ENCODE data around the gene POLR3H.
A peak's percentile ranks its signal among the peaks of the same experiment; 100 is the strongest.
"Not testable (repeated sequence)": the region's sequence is repeated elsewhere in the genome, so short reads cannot be mapped to it uniquely, and the experiment has no call there.

POLR3H gene

DNA sequence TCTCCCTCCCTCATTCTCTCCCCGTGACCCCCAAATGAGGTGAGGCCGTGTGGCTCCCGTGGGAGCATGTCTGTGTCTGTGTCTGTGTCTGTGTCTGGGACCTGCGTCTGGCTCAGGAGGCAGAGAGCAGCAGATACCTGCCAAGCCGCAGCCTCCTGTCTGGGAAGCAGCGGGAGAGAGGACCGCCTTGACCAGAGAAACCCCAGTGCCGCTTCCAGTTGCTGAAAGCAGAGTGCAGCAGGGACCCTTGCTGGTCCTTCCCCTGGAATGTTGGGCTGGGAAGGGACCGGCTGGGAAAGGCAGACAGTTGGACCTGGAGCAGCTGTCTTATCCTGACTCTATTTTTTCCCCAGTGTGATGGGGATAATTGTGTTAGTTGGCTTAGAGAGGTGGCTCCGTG lies 17.1 kb upstream of the POLR3H start:
- no peak for DNase-seq (ENCODE audit: low read depth)
- in situ Hi-C loops (cut with HindIII; ENCODE audit: low sequenced_read_pairs) = loop anchor here (5.0 kb wide), 1 partner anchor 41 kb away; no protein-coding TSS in a partner anchor
- peak overlapping the region; percentile 46 for H3K4me3 ChIP-seq (ENCODE audit: low read depth, low read length)
- TF ChIP-seq, protein P1, sequence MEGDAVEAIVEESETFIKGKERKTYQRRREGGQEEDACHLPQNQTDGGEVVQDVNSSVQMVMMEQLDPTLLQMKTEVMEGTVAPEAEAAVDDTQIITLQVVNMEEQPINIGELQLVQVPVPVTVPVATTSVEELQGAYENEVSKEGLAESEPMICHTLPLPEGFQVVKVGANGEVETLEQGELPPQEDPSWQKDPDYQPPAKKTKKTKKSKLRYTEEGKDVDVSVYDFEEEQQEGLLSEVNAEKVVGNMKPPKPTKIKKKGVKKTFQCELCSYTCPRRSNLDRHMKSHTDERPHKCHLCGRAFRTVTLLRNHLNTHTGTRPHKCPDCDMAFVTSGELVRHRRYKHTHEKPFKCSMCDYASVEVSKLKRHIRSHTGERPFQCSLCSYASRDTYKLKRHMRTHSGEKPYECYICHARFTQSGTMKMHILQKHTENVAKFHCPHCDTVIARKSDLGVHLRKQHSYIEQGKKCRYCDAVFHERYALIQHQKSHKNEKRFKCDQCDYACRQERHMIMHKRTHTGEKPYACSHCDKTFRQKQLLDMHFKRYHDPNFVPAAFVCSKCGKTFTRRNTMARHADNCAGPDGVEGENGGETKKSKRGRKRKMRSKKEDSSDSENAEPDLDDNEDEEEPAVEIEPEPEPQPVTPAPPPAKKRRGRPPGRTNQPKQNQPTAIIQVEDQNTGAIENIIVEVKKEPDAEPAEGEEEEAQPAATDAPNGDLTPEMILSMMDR (IDR thresholded peaks at IDR 0.05; ENCODE audit: low read depth, low read length, missing control alignments) = no peak

DNA sequence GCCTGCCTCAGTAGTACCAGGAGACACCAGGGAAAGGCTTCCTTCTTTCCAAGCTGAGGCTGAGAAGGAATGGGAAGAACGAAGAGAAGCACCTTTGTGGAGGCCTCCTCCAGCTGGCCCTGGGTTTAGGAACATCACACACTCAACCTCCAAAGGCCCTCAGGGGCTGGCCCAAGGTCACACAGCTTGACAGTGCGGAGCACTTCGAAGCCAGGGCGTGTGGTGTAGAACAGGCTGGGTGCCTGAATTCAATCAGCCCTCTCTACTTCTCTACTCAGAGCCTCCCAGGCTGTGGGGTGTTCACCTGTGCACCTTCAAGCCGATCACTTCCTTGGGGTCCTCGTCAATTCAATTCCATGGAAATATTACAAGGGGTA lies 15.8 kb upstream of the POLR3H start:
- TF ChIP-seq, protein P1 (IDR thresholded peaks at IDR 0.05; ENCODE audit: low read depth, low read length, missing control alignments) = no peak
- no peak for DNase-seq (ENCODE audit: low read depth)
- in situ Hi-C loops (cut with HindIII; ENCODE audit: low sequenced_read_pairs) = loop anchor here (5.0 kb wide), 1 partner anchor 42 kb away; no protein-coding TSS in a partner anchor
- H3K4me3 ChIP-seq (ENCODE audit: low read depth, low read length) = peak overlapping the region; percentile 10

DNA sequence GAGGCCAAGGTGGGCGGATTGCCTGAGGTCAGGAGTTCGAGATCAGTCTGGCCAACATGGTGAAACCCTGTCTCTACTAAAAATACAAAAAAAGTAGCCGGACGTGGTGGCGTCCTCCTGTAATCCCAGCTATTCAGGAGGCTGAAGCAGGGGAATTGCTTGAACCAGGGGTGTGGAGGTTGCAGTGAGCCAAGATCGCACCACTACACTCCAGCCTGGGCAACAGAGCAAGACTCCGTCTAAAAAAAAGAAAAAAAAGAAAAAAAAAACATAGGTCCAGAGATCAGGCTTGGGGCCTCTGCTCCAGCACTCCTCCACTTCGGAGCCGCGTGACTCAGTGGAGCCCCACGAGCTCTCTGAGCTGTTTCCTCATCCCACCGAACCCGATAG lies 14.0 kb upstream of the POLR3H start:
- in situ Hi-C loops (cut with HindIII; ENCODE audit: low sequenced_read_pairs); DNase-seq (ENCODE audit: low read depth); H3K4me3 ChIP-seq (ENCODE audit: low read depth, low read length): not testable (repeated sequence)

DNA sequence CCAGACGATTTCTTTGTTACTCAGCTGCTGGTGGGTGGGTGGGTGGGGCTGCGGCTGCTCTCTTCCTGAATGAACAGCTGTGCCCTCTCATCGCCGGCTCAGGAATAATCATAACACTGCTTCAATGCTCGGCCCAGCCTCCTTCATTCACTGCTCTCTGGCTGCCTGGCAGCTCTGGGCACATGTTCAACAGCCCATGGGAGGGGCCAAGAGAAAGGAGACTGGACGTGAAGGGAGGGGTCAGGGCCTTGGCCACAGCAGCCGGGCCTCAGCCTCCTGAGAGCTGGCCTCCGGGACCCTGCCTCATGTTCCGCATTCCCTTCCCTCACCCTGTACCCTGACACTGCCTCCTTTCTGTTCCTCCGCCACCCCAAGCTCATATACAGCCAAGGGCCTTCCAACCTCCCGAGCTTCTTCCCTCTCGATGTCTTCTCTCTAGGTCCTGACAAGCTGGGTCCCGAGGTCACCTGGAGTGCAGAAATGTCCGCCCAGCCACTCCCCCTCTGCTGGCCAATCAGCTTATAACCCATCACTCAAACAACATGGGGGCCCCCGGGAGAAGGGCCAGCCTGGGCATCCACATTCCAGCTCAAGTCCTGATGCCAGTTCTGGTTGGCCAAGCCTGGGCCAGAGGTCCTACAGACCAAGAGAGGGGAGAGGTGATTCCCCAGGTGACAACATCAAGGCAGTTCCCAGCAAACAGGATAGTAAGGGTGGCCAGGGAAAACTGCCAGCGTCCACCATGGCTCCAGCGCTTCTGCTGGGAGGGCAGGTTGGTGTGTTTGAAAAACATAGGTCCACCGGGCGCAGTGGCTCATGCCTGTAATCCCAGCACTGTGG lies 13.4 kb upstream of the POLR3H start:
- no peak overlapping the region for H3K4me3 ChIP-seq (ENCODE audit: low read depth, low read length)
- in situ Hi-C loops (cut with HindIII; ENCODE audit: low sequenced_read_pairs) = no loop called here
- TF ChIP-seq, protein P1 (IDR thresholded peaks at IDR 0.05; ENCODE audit: low read depth, low read length, missing control alignments) = no peak
- DNase-seq (ENCODE audit: low read depth) = no peak

DNA sequence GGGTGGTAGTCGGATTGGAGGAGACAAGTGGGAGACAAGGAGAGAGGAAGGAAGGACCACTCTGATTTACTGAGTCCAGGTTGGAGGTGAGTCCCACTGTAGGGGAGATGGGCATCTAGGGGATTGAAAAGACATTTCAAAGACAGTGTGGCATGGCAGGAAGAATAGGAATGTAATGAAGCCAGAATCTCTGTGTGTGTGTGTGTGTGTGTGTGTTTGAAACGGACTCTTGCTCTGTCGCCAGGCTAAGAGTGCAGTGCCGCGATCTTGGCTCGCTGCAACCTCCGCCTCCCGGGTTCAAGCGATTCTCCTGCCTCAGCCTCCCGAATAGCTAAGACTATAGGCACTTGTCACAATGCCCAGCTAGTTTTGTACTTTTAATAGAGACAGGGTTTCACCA lies 12.3 kb upstream of the POLR3H start:
- in situ Hi-C loops (cut with HindIII; ENCODE audit: low sequenced_read_pairs) = no loop called here
- TF ChIP-seq, protein P1 (IDR thresholded peaks at IDR 0.05; ENCODE audit: low read depth, low read length, missing control alignments) = no peak
- DNase-seq (ENCODE audit: low read depth) = no peak
- no peak overlapping the region for H3K4me3 ChIP-seq (ENCODE audit: low read depth, low read length)

DNA sequence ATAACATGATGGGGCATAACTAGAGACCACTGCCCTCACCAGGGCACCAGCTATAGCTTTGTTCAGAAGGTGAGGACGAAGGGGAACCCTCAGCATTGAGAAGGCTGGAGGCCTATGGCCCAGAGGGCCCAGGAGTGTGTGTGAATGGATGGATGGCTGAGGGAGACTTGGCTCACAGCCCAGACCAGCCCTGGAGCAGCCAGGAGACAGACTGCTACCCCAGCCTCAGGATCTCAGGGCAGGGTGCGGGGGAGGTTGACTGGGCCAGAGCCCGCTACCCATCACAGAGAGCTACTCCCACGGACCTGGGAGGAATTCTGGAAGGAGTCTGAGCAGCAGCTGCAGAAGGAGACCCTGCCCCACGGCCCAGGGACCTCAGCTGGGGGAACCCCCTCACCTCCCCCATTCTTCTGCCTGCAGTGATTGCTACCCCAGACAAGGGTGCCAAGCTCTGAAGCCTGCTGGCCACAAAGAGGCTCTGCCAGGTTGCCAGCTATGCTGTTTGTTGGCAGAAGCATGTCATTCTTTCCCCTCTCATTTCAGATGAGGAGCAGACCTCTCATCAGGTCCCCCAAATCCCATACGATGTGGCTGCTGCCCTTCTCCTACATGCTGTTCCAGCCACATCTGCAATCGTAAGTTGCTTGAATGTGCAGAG lies 11.2 kb upstream of the POLR3H start:
- TF ChIP-seq, protein P1 (IDR thresholded peaks at IDR 0.05; ENCODE audit: low read depth, low read length, missing control alignments) = no peak
- in situ Hi-C loops (cut with HindIII; ENCODE audit: low sequenced_read_pairs) = no loop called here
- H3K4me3 ChIP-seq (ENCODE audit: low read depth, low read length) = no peak overlapping the region
- no peak for DNase-seq (ENCODE audit: low read depth)
